Embryonic facial prominence (tissue), 1 donor: Measurements from ENCODE around the gene UBE2E2.

Source experiments
- DNase-seq: peaks from one replicate; pipeline ENCODE4 v3.0.0-alpha.2; 2016; ENCODE audit errors: extremely low spot score

Gene UBE2E2

DNA sequence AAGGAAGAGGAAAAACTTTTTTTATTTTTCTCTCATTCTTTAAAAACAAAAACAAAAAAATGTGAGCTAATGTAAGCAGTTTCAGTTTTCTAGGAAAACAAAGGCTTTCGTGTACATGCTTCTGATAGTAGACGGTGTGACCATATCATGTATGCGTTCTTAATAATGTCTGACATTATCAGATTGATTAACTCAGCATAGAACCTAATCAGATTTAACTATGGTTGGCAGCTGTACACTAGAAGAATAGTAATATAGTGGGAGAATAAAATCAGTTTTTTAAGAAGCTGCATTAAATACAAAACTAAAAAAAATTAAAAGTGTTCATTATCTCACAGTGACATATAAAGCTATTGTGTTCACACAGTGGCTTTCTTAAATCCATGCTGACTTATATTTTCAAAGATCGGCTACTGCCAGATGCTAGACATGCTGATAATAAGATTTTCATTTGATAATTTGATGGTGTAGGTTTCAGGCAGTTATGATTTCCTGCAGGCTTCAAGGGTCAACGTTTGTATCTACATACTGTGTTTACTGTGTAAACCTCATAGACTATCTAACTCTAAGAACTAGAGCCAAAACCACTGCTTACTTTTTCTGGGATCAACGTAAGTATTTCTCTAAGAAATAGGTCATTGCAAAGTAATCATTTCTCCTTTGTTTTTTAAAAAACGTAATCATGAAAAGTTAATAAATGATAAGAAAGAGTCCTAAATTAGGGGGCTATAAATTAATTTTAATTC, 74.0 kb downstream of the UBE2E2 start:
- DNase-seq: no peak

DNA sequence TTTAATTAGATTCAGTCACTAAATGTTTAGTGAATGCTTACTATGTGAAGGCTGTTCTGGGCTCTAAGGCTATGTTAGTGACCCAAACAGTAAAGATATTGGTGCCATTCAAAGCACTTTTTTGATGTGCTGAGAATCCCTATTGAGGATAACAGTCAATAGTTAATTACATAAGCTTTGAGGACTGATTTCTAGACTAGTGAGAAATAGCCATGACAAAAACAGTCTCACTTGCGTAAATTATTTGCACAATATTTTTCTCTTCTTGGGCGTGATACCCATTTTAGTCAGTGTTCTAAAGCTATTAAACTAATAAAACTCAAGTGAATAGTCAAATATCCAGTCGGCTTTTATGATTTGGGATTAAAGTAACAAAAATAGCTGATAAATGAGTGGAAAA, 74.6 kb downstream of the UBE2E2 start:
- no peak for DNase-seq

GRCh38 chr3:23283625-23284024, 80.5 kb downstream of the UBE2E2 start:
- DNase-seq: no peak

- DNase-seq: no peak
Observed at GRCh38 chr3:23288286-23288685, 85.2 kb downstream of the UBE2E2 start.

DNA sequence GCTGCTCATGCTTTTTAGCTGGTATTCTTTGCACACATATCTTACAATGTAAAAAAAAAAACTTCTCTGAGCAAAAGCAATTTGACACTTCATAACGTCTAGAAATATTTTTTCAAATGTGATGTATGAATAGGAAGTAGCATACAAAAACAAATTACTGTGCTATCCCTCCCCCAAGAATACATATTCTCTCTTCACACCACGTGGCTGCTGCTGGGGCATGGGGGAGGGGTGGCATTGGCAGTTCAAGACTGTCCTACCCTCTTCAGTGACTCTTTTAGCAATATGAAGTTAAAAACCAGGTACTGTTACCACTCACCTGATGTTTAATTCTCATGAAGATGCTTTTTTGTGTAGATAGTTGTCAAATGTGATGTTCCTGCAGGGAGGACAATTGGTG, 85.6 kb downstream of the UBE2E2 start:
- DNase-seq: no peak

- DNase-seq: no peak
Observed at GRCh38 chr3:23292432-23292831, 89.3 kb downstream of the UBE2E2 start.

DNA sequence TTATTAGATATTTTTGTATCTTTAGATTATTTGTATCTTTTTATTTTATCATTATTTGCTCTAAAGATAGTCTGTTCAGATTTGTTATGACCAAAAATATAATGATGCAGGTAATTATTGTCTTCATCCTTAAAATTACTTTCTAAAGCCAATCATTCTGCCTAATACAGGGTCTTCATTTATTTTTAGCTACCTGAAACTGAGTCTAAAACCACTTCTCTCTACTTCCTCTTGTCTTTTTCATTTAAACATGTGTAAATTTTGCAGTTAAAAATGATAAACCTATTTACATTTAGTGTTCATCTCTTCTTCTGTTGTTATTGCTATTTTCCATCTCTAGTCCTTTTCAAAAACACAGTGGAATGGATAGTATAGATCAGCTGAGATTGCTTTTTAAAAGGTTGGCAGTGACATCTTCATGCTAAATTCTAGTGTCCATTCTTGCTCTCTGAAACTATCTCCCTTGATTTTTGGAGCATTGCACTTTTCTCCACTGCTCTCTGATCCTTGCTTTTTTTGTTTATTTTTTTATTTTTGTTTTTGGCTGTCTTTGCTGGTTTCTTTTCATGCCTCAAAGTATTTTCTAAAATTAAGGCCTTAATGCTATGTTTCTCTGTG, 91.8 kb downstream of the UBE2E2 start:
- no peak for DNase-seq

DNA sequence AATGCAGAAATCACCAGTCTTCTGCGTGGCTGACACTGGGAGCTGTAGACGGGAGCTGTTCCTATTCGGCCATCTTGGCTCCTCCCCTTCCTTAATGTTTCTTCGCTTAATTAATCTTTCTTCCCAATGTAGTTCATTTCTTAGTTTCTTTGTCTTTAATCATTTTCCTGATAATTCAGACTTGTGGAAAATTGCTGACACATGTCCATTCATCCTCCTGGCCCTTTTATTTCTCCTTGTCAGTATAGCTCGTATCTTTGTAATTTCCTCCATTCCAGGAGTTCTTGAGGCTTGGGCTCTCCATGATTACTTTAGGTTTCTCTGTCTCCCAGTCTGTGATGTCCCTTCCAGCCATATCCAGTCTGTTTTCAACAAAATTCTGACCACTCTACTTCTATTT, 98.7 kb downstream of the UBE2E2 start:
- no peak for DNase-seq

GRCh38 chr3:23302271-23302670, 99.1 kb downstream of the UBE2E2 start:
- no peak for DNase-seq

DNA sequence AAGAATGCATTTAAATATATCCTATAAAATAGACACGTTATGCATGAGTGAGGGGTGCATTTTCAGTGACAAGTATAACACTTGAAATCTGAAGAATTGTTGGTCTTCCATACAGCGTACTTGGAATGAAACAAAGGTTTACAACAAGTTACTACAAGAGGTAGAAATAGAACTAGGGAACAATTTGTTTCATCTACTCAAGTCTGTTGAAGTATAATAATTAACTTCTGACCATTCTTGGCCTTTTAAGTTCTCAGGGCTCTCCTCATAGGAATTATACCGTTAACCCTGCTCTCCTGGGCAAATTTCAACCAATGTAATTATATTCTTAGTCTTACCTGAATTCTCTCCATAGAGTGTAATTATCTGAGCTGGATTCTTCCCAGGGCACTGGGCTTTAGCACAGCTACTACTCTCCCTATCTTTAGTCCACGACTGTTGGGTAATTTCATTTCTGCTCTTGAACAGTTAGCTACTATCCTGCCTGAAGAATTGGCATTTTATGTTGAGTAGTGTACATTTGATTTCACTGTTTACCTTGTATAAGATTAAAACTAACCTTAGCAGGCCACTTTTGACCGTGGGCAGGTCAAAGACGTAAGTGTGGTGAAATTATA, 100.6 kb downstream of the UBE2E2 start:
- no peak for DNase-seq

- DNase-seq: no peak
Observed at GRCh38 chr3:23304424-23304823, 101.3 kb downstream of the UBE2E2 start.

- no peak for DNase-seq
Observed at GRCh38 chr3:23308986-23309625, 106.0 kb downstream of the UBE2E2 start.

DNA sequence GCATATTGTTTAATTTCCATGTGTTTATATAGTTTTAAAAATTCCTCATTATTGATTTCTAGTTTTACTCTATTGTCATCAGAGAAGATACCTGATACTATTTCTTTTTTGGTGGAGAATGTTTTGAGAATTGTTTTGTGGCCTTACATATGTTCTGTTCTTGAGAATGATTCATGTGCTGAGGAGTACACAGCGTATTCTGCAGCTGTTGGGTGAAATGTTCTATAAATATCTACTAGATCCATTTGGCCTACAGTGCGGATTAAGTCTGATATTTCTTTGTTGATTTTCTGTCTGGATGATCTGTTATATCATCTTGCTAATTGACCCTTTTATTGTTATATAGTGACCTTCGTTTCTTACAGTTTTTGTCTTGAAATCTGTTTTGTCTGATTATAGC, 109.7 kb downstream of the UBE2E2 start:
- no peak for DNase-seq

DNA sequence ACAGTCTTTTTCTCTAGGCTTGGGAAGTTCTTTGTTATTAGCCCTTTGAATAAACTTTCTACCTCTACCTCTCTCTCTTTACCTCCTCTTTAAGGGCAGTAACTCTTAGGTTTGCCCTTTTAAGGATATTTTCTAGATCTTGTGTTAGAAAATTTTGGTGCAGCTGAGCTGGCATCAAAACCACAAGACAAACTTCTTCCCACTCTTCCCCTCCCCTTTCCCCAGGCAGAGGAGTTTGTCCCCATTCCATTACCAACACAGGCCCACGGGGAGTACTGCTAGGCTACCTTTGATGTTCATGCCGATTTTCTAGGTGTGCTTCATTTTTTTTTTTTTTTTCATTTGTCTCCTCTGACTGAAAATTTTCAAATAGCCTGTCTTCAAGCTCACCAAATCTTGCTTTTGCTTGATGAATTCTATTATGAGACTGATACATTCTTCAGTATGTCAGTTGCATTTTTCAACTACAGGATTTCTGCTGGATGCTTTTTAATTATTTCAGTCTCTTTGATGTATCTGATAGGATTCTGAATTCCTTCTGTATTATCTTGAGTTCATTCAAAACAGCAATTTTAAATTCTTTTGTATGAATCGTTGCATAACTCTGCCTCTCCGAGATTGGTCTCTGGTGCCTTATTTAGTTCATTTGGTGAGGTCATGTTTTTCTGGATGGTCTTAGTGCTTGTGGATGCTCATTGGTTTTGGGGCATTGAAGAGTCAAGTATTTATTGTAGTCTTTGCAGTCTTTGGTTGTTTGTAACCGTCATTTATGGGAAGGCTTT, 112.0 kb downstream of the UBE2E2 start:
- no peak for DNase-seq

GRCh38 chr3:23316924-23317323, 113.8 kb downstream of the UBE2E2 start:
- no peak for DNase-seq

GRCh38 chr3:23319366-23320312, 116.5 kb downstream of the UBE2E2 start:
- no peak for DNase-seq

GRCh38 chr3:23320586-23321570, 117.8 kb downstream of the UBE2E2 start:
- no peak for DNase-seq

GRCh38 chr3:23324745-23325144, 121.6 kb downstream of the UBE2E2 start:
- DNase-seq: no peak

DNA sequence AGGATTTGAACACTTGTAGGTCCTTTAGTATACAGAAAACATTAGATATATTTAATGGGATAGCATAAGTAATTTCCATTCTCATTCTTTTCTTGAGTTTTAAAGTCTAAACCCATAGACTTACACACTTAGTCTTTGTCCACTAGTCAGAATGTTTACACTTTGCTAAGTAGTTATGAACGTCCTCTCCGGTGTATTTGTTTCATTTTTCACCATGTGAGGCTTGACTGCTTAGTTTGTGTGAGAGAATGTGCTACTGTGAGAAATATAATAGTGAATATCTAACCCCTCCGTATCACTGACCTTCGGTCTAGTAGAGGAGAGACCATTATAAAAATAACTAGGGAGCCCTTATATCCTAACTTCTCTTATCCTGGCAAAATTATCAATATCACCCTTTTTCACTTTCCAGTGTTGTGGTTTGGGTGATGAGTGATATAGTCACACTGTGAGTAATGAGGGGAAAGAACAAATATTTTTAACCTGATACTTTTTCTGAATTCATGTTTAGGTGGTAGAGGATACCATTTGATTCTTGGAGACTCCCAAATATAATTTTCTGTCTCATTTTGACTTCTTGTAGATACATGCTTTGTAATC, 122.4 kb downstream of the UBE2E2 start:
- DNase-seq: no peak
